Caco-2 (cell line): ENCODE measurements around the gene COL19A1. TPM values are rescaled to one million over a fixed set of nuclear protein-coding genes. Genes with fewer than 3 reads are reported as not detected.

Experiments
- BruUV-seq: library from RNA; stranded (reverse); fragments of 400-500 nt; replicated peaks from 2 replicates; lab custom pipeline; 2021; lab: Mats Ljungman, UMichigan
- CTCF ChIA-PET: fragments of 300-600 bp; sonication (Branson Sonifier 250); formaldehyde crosslinking; loops from one replicate; lab custom pipeline; 2022; ENCODE audit warnings: antibody characterized with exemption; lab: Charles Lee
- POLR2A ChIA-PET: fragments of 300-600 bp; sonication (Branson Sonifier 250); formaldehyde crosslinking; loops from one replicate; lab custom pipeline; 2022; ENCODE audit warnings: antibody characterized with exemption; lab: Charles Lee
- DNase-seq, 2 experiments: peaks; one replicate each; pipeline versions ENCODE4 v3.0.0 to v3.0.0-alpha.2; 2020 to 2022
- H3K27me3 ChIP-seq: replicated peaks from 2 replicates; pipeline ENCODE4 v1.6.0; 2011; ENCODE audit warnings: low read length; ENCODE audit not compliant: control insufficient read depth, insufficient read depth
- H3K36me3 ChIP-seq: 2 replicates; pipeline ENCODE4 v1.5.1; 2011; ENCODE audit warnings: low read length; ENCODE audit not compliant: control insufficient read depth, insufficient read depth
- H3K4me1 ChIP-seq: fragments of 250-450 bp; sonication (Bioruptor Pico); 2 replicates; pipeline ENCODE4 v1.5.1; 2020; ENCODE audit warnings: mild to moderate bottlenecking
- H3K4me3 ChIP-seq: 2 replicates; pipeline ENCODE4 v1.5.1; 2011; ENCODE audit warnings: low read depth, mild to moderate bottlenecking, control low read depth, low read length
- H3K9me3 ChIP-seq: fragments of 250-450 bp; sonication (Bioruptor Pico); 2 replicates; pipeline ENCODE4 v1.5.1; 2020; ENCODE audit warnings: mild to moderate bottlenecking, moderate library complexity
- H3K27ac Mint-ChIP-seq: one replicate; pipeline ENCODE4 v1.8.0; 2022; ENCODE audit warnings: mixed read lengths; ENCODE audit not compliant: unreplicated experiment
- H3K27me3 Mint-ChIP-seq: one replicate; pipeline ENCODE4 v1.8.0; 2022; ENCODE audit warnings: mixed read lengths; ENCODE audit not compliant: insufficient read depth, unreplicated experiment
- H3K36me3 Mint-ChIP-seq: one replicate; pipeline ENCODE4 v1.8.0; 2022; ENCODE audit warnings: mild to moderate bottlenecking, mixed read lengths; ENCODE audit not compliant: insufficient read depth, unreplicated experiment
- H3K4me1 Mint-ChIP-seq: one replicate; pipeline ENCODE4 v1.8.0; 2022; ENCODE audit warnings: low read depth, mixed read lengths; ENCODE audit not compliant: unreplicated experiment
- H3K4me3 Mint-ChIP-seq: one replicate; pipeline ENCODE4 v1.8.0; 2022; ENCODE audit warnings: mild to moderate bottlenecking, moderate library complexity, mixed read lengths; ENCODE audit not compliant: unreplicated experiment
- H3K9me3 Mint-ChIP-seq: one replicate; pipeline ENCODE4 v1.8.0; 2022; ENCODE audit warnings: mixed read lengths; ENCODE audit not compliant: unreplicated experiment
- CTCF ChIP-seq, 2 experiments: fragments of 200-600 bp in 1 of 2; IDR thresholded peaks; 1 replicate in 1 of 2; 2 replicates in 1 of 2; pipeline versions ENCODE4 v1.5.1 to v1.8.0; 2011 to 2022; ENCODE audit warnings: antibody characterized with exemption in 1 of 2, control low read depth in 1 of 2, inconsistent platforms in 1 of 2, low read depth in 1 of 2, low read length in 1 of 2, mild to moderate bottlenecking in 1 of 2, moderate library complexity in 1 of 2; ENCODE audit not compliant: insufficient read depth in 1 of 2, severe bottlenecking in 1 of 2, unreplicated experiment in 1 of 2
- intact Hi-C: fragments of 100-400 bp; cut with micrococcal nuclease; formaldehyde crosslinking; loops from one replicate; pipeline ENCODE4 v1.10.0; 2022; ENCODE audit not compliant: unreplicated experiment
- total RNA-seq: library from RNA; stranded (reverse); gene quantifications from 2 replicates; pipeline ENCODE4 v1.2.3, GENCODE V29; 2022

Gene COL19A1
- total RNA-seq, 1 experiment from 2014 or later: not detected

GRCh38 chr6:70221025-70221714, 354.8 kb downstream of the COL19A1 start:
- no peaks in the 10 kb centered on the region for H3K9me3 Mint-ChIP-seq
- POLR2A ChIA-PET: interaction anchor here (0.5 to 0.6 kb wide), 3 partner anchors 10 to 192 kb away, joined by 3 to 5 read pairs (median 4); no protein-coding TSS in a partner anchor
- DNase-seq: peak in 1 of 2 experiments; percentile 19
- H3K36me3 Mint-ChIP-seq: no peaks in the 10 kb centered on the region
- intact Hi-C loops: loop anchor here (1.0 to 5.0 kb wide), 6 partner anchors 68 to 792 kb away; partner anchors contain the start of gene B3GAT2
- no peak overlapping the region for H3K27ac Mint-ChIP-seq
- no peaks in the 10 kb centered on the region for H3K9me3 ChIP-seq
- peaks cover 4% of the 10 kb centered on the region for H3K27me3 Mint-ChIP-seq
- H3K4me3 Mint-ChIP-seq: no peak overlapping the region
- peak; percentile 60 to 74 for TF ChIP-seq CTCF (IDR thresholded peaks at IDR 0.05; ENCODE audit: insufficient read depth in 1 of 2, low read depth in 1 of 2, low read length in 1 of 2, severe bottlenecking in 1 of 2, unreplicated experiment in 1 of 2)
- H3K4me1 Mint-ChIP-seq: no peaks in the 10 kb centered on the region
- H3K27me3 ChIP-seq: no peaks in the 10 kb centered on the region
- H3K4me1 ChIP-seq: no peaks in the 10 kb centered on the region
- no TSS peak for BruUV-seq
- H3K4me3 ChIP-seq: no peak overlapping the region
- CTCF ChIA-PET: interaction anchor here (0.6 to 2.2 kb wide), 11 partner anchors 10 to 1289 kb away, joined by 3 to 24 read pairs (median 6); no protein-coding TSS in a partner anchor
- no peaks in the 10 kb centered on the region for H3K36me3 ChIP-seq

- H3K27me3 ChIP-seq: no peaks in the 10 kb centered on the region
- H3K4me3 ChIP-seq: no peak overlapping the region
- ChIA-PET CTCF (interaction anchor here (1.2 to 2.2 kb wide), 7 partner anchors 10 to 734 kb away, joined by 4 to 24 read pairs (median 6); no protein-coding TSS in a partner anchor), POLR2A (interaction anchor here (0.5 kb wide), 1 partner anchor 191 kb away, joined by 4 read pairs; no protein-coding TSS in a partner anchor)
- intact Hi-C loops: loop anchor here (1.0 to 5.0 kb wide), 6 partner anchors 67 to 791 kb away; partner anchors contain the start of gene B3GAT2
- H3K36me3 Mint-ChIP-seq: no peaks in the 10 kb centered on the region
- no peak for TF ChIP-seq CTCF (IDR thresholded peaks at IDR 0.05; ENCODE audit: insufficient read depth in 1 of 2, low read depth in 1 of 2, low read length in 1 of 2, severe bottlenecking in 1 of 2, unreplicated experiment in 1 of 2)
- H3K27ac Mint-ChIP-seq: no peak overlapping the region
- H3K27me3 Mint-ChIP-seq: peaks cover 6% of the 10 kb centered on the region
- H3K36me3 ChIP-seq: no peaks in the 10 kb centered on the region
- no peaks in the 10 kb centered on the region for H3K4me1 Mint-ChIP-seq
- H3K9me3 Mint-ChIP-seq: no peaks in the 10 kb centered on the region
- H3K9me3 ChIP-seq: no peaks in the 10 kb centered on the region
- H3K4me1 ChIP-seq: no peaks in the 10 kb centered on the region
- H3K4me3 Mint-ChIP-seq: no peak overlapping the region
- no TSS peak for BruUV-seq
- DNase-seq: no peak
Observed at GRCh38 chr6:70221715-70222438, 355.5 kb downstream of the COL19A1 start.

- no peak for TF ChIP-seq CTCF (IDR thresholded peaks at IDR 0.05; ENCODE audit: insufficient read depth in 1 of 2, low read depth in 1 of 2, low read length in 1 of 2, severe bottlenecking in 1 of 2, unreplicated experiment in 1 of 2)
- H3K4me3 Mint-ChIP-seq: no peak overlapping the region
- H3K27me3 Mint-ChIP-seq: peaks cover 8% of the 10 kb centered on the region
- CTCF ChIA-PET: interaction anchor here (2.2 kb wide), 1 partner anchor 147 kb away, joined by 21 read pairs; no protein-coding TSS in a partner anchor
- intact Hi-C loops: loop anchor here (5.0 kb wide), 2 partner anchors 465 to 735 kb away; partner anchors contain the start of gene B3GAT2
- no peaks in the 10 kb centered on the region for H3K9me3 ChIP-seq
- BruUV-seq: no TSS peak
- no peaks in the 10 kb centered on the region for H3K36me3 ChIP-seq
- no peaks in the 10 kb centered on the region for H3K36me3 Mint-ChIP-seq
- no peak for DNase-seq
- no peak overlapping the region for H3K27ac Mint-ChIP-seq
- H3K4me3 ChIP-seq: no peak overlapping the region
- no peaks in the 10 kb centered on the region for H3K4me1 Mint-ChIP-seq
- H3K9me3 Mint-ChIP-seq: no peaks in the 10 kb centered on the region
- POLR2A ChIA-PET: no interaction called here
- no peaks in the 10 kb centered on the region for H3K4me1 ChIP-seq
- no peaks in the 10 kb centered on the region for H3K27me3 ChIP-seq
Observed at GRCh38 chr6:70222439-70222749, 356.0 kb downstream of the COL19A1 start.
